ENCODE measurements around the gene DYTN.
"Not testable (repeated sequence)": the region's sequence is repeated elsewhere in the genome, so short reads cannot be mapped to it uniquely, and the experiment has no call there.

The DYTN gene

GRCh38 chr2:206718296-206718695 is at the start of gene DYTN:
Gene DYTN (minus strand): TSS chr2:206718396. CDS start chr2:206718279, 117 bp downstream.
- no peak for DNase-seq

- no peak for DNase-seq
These were observed 48.1 kb upstream of the DYTN start for GRCh38 chr2:206766057-206766930.

- DNase-seq: peak; percentile 87
These were observed 47.3 kb upstream of the DYTN start, which contains the start of the genes FASTKD2 and MDH1B for GRCh38 chr2:206765242-206766056. Gene FASTKD2 (plus strand): TSS chr2:206765606. CDS start chr2:206766694, 1,088 bp downstream. Gene MDH1B (minus strand): TSS chr2:206765328. CDS start chr2:206765271, 57 bp downstream.

GRCh38 chr2:206764673-206765241 is 46.6 kb upstream of the DYTN start:
- no peak for DNase-seq

- no peak for DNase-seq
These were observed 38.6 kb upstream of the DYTN start for GRCh38 chr2:206756816-206757215.

- no peak for DNase-seq
These were observed 22.6 kb upstream of the DYTN start for GRCh38 chr2:206740800-206741199.

- no peak for DNase-seq
These were observed 21.1 kb upstream of the DYTN start for GRCh38 chr2:206739271-206739670.

- DNase-seq: no peak
These were observed 18.7 kb upstream of the DYTN start for GRCh38 chr2:206736935-206737334.

- no peak for DNase-seq
These were observed 15.1 kb upstream of the DYTN start for GRCh38 chr2:206733341-206733740.

- no peak for DNase-seq
These were observed 10.3 kb upstream of the DYTN start for GRCh38 chr2:206728277-206729199.

- no peak for DNase-seq
These were observed 9.1 kb upstream of the DYTN start for GRCh38 chr2:206727287-206727686.

- DNase-seq: no peak
These were observed 5.1 kb upstream of the DYTN start for GRCh38 chr2:206723288-206723687.

- DNase-seq: peak; percentile 11
These were observed 3.2 kb upstream of the DYTN start for GRCh38 chr2:206721256-206721920.

GRCh38 chr2:206716623-206717022 is 1.6 kb downstream of the DYTN start:
- DNase-seq: no peak

GRCh38 chr2:206715183-206715582 is 3.0 kb downstream of the DYTN start:
- DNase-seq: not testable (repeated sequence)

- DNase-seq: peak; percentile 28
These were observed 4.5 kb downstream of the DYTN start for GRCh38 chr2:206713746-206714145.

GRCh38 chr2:206708286-206708685 is 9.9 kb downstream of the DYTN start:
- no peak for DNase-seq

GRCh38 chr2:206707164-206707701 is 11.0 kb downstream of the DYTN start:
- no peak for DNase-seq

GRCh38 chr2:206701952-206702605 is 16.1 kb downstream of the DYTN start:
- no peak for DNase-seq

- no peak for DNase-seq
These were observed 18.0 kb downstream of the DYTN start for GRCh38 chr2:206700156-206700555.

GRCh38 chr2:206698811-206699210 is 19.4 kb downstream of the DYTN start:
- no peak for DNase-seq

Measured in RPMI8226 (cell line).